ENCODE results near the gene ENO2. TPM values are rescaled to one million over a fixed set of nuclear protein-coding genes. Genes with fewer than 3 reads are reported as not detected.

Gene ENO2
- polyA plus RNA-seq, 1 of the 3 experiments (the other 2 are of a cell fraction) = 50.6 TPM

DNA sequence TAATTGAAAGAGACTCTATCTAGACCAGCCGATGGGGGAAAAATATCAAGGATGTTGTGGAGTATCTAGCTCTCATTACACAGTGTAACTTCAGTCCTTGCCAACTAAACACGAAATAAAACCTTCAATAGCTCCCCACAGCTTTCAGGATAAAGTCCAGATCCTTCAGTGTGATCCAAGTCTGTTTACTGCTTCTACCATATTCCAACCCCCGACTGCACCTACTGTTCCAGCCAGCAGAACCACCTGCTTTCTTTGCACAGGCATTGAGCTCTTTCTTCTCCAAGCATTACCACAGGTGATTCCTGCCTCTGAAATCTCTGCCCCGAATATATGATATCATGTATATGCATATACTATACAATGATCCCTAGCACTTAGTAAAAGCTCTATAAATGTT is 11.9 kb upstream of the ENO2 start:
- Histone ChIP-seq H3K9me2 (no peaks in the 10 kb centered on the region), H2AFZ (ENCODE audit: low read depth) (no peak overlapping the region), H3K4me1 (ENCODE audit: control insufficient read depth in 1 of 2, insufficient read depth in 2 of 2, low read depth in 1 of 2, low read length in 1 of 2) (peaks cover 9 to 10% of the 10 kb centered on the region in 2 experiments; a peak in 2 of 4 replicates), H3K4me2 (no peak overlapping the region), H3F3A (replicated peaks; ENCODE audit: insufficient read depth) (no peaks in the 10 kb centered on the region), H3K36me3 (replicated peaks in 1 of 2; ENCODE audit: control insufficient read depth in 1 of 2, insufficient read depth in 2 of 2, low read length in 1 of 2) (peaks cover 0 to 5% of the 10 kb centered on the region in 2 experiments), H3K27ac (ENCODE audit: low read depth in 2 of 2, low read length in 1 of 2) (no peak overlapping the region), H3K79me2 (ENCODE audit: insufficient read depth) (no peaks in the 10 kb centered on the region), H4K20me1 (ENCODE audit: insufficient read depth) (no peaks in the 10 kb centered on the region), H3K9me3 (no peaks in the 10 kb centered on the region), H3K9ac (no peak overlapping the region), H3K4me3 (ENCODE audit: low read depth in 2 of 2, low read length in 1 of 2) (no peak overlapping the region), H3K27me3 (ENCODE audit: insufficient read depth) (no peaks in the 10 kb centered on the region)
- 77% methylated on average over 4 of the region's 4 CpGs for WGBS (ENCODE audit: low lambda C conversion rate)
- ChIA-PET POLR2A (interaction anchor here (0.9 to 1.4 kb wide), 3 partner anchors 11 to 30 kb away, joined by 3 read pairs; partner anchors contain the start of genes ENO2 and SPSB2), CTCF (interaction anchor here (0.7 to 2.7 kb wide), 4 partner anchors 11 to 43 kb away, joined by 3 to 17 read pairs (median 4); partner anchors contain the start of gene SPSB2)
- DNase-seq = no peak
- no peak for TF ChIP-seq FOSL2 (IDR thresholded peaks at IDR 0.05; ENCODE audit: borderline replicate concordance, low read depth)
- TF ChIP-seq SIN3A (IDR thresholded peaks at IDR 0.05; ENCODE audit: borderline replicate concordance, low read depth, low read length) = no peak
- TF ChIP-seq YY1 (IDR thresholded peaks at IDR 0.05; ENCODE audit: low read depth) = no peak
- TF ChIP-seq EZH2phosphoT487 (IDR thresholded peaks at IDR 0.05; ENCODE audit: borderline replicate concordance, low read depth) = no peak
- TF ChIP-seq FOXM1 (IDR thresholded peaks at IDR 0.05; ENCODE audit: low read depth) = no peak
- TF ChIP-seq FOXJ3 (CRISPR knock-in tag; IDR thresholded peaks at IDR 0.05) = no peak
- no peak for TF ChIP-seq GABPA (IDR thresholded peaks at IDR 0.05; ENCODE audit: low read depth)
- TF ChIP-seq NRF1 (IDR thresholded peaks at IDR 0.05; ENCODE audit: low read depth, low read length) = no peak
- no peak for TF ChIP-seq JUND (IDR thresholded peaks at IDR 0.05)

GRCh38 chr12:6903722-6904121 is 10.7 kb upstream of the ENO2 start:
- 87% methylated on average over 1 of the region's 1 CpG for WGBS (ENCODE audit: low lambda C conversion rate)
- peak overlapping the region; percentile 99 for H2AFZ ChIP-seq (ENCODE audit: low read depth)
- no peaks in the 10 kb centered on the region for H3K9me3 ChIP-seq
- H3K36me3 ChIP-seq (replicated peaks in 1 of 2; ENCODE audit: control insufficient read depth in 1 of 2, insufficient read depth in 2 of 2, low read length in 1 of 2) = peaks cover 0 to 5% of the 10 kb centered on the region in 2 experiments
- TF ChIP-seq TAF1 (IDR thresholded peaks at IDR 0.05; ENCODE audit: borderline replicate concordance, low read depth, low read length) = no peak
- no peak for TF ChIP-seq USF1 (IDR thresholded peaks at IDR 0.05; ENCODE audit: borderline replicate concordance, low read depth)
- TF ChIP-seq, protein P1, sequence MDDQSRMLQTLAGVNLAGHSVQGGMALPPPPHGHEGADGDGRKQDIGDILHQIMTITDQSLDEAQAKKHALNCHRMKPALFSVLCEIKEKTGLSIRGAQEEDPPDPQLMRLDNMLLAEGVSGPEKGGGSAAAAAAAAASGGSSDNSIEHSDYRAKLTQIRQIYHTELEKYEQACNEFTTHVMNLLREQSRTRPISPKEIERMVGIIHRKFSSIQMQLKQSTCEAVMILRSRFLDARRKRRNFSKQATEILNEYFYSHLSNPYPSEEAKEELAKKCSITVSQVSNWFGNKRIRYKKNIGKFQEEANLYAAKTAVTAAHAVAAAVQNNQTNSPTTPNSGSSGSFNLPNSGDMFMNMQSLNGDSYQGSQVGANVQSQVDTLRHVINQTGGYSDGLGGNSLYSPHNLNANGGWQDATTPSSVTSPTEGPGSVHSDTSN (IDR thresholded peaks at IDR 0.05) = no peak
- no peak for TF ChIP-seq RCOR1 (IDR thresholded peaks at IDR 0.05; ENCODE audit: low read length)
- TF ChIP-seq GATA2 (CRISPR knock-in tag; IDR thresholded peaks at IDR 0.05) = no peak
- TF ChIP-seq, protein P2, sequence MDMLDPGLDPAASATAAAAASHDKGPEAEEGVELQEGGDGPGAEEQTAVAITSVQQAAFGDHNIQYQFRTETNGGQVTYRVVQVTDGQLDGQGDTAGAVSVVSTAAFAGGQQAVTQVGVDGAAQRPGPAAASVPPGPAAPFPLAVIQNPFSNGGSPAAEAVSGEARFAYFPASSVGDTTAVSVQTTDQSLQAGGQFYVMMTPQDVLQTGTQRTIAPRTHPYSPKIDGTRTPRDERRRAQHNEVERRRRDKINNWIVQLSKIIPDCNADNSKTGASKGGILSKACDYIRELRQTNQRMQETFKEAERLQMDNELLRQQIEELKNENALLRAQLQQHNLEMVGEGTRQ (IDR thresholded peaks at IDR 0.05; ENCODE audit: borderline replicate concordance, low read depth, low read length) = no peak
- TF ChIP-seq, protein P3, sequence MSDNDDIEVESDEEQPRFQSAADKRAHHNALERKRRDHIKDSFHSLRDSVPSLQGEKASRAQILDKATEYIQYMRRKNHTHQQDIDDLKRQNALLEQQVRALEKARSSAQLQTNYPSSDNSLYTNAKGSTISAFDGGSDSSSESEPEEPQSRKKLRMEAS (IDR thresholded peaks at IDR 0.05; ENCODE audit: low read depth) = no peak
- TF ChIP-seq SIN3A (IDR thresholded peaks at IDR 0.05; ENCODE audit: borderline replicate concordance, low read depth, low read length) = no peak
- no peak for TF ChIP-seq RAD21 (IDR thresholded peaks at IDR 0.05; ENCODE audit: low read length)
- no peak for TF ChIP-seq MXI1 (IDR thresholded peaks at IDR 0.05; ENCODE audit: low read depth, low read length)
- TF ChIP-seq JUND (IDR thresholded peaks at IDR 0.05) = no peak
- TF ChIP-seq EZH2phosphoT487 (IDR thresholded peaks at IDR 0.05; ENCODE audit: borderline replicate concordance, low read depth) = no peak
- no peak overlapping the region; a peak in 1 of 4 replicates for H3K27ac ChIP-seq (ENCODE audit: low read depth in 2 of 2, low read length in 1 of 2)
- CTCF ChIA-PET = interaction anchor here (0.6 to 2.7 kb wide), 4 partner anchors 12 to 31 kb away, joined by 3 to 17 read pairs (median 8); partner anchors contain the start of gene SPSB2
- 0 out of 2 replicates have a peak overlapping the region, but pooled peaks have one; percentile 97 for H3K9ac ChIP-seq
- H3K79me2 ChIP-seq (ENCODE audit: insufficient read depth) = no peaks in the 10 kb centered on the region
- no peaks in the 10 kb centered on the region for H3K9me2 ChIP-seq
- no peaks in the 10 kb centered on the region for H3K27me3 ChIP-seq (ENCODE audit: insufficient read depth)
- peak overlapping the region; percentile 99; the same call in 1 of the 2 replicates for H3K4me2 ChIP-seq
- H4K20me1 ChIP-seq (ENCODE audit: insufficient read depth) = no peaks in the 10 kb centered on the region
- peaks cover 9 to 10% of the 10 kb centered on the region in 2 experiments; a peak in 2 of 4 replicates for H3K4me1 ChIP-seq (ENCODE audit: control insufficient read depth in 1 of 2, insufficient read depth in 2 of 2, low read depth in 1 of 2, low read length in 1 of 2)
- H3K4me3 ChIP-seq (ENCODE audit: low read depth in 2 of 2, low read length in 1 of 2) = no peak overlapping the region
- no peaks in the 10 kb centered on the region for H3F3A ChIP-seq (replicated peaks; ENCODE audit: insufficient read depth)
- DNase-seq = no peak
- POLR2A ChIA-PET = interaction anchor here (1.4 kb wide), 1 partner anchor 31 kb away, joined by 3 read pairs; the partner anchor contains the start of gene SPSB2

Data from SK-N-SH (cell line).